Vagina (tissue), 2 donors: ENCODE data around the gene FRMPD4.

Experiments used
- CTCF ChIP-seq, 3 experiments: fragments of 450-650 bp in 2 of 3; fragments of 200-600 bp in 1 of 3; sonication (generic) in 1 of 3; IDR thresholded peaks; one replicate each; pipeline ENCODE4 v1.5.1; 2017 to 2019; ENCODE audit warnings: antibody characterized with exemption in 3 of 3, mild to moderate bottlenecking in 2 of 3, moderate library complexity in 2 of 3
- POLR2A ChIP-seq, 2 donors: fragments of 450-650 bp; IDR thresholded peaks; one replicate each; pipeline ENCODE4 v1.6.1; 2017; ENCODE audit warnings: antibody characterized with exemption in 2 of 2, mild to moderate bottlenecking in 2 of 2, moderate library complexity in 2 of 2
- POLR2AphosphoS5 ChIP-seq, 2 donors: sonication (generic); formaldehyde crosslinking; IDR thresholded peaks; one replicate each; pipeline ENCODE4 v1.9.0; 2017; ENCODE audit warnings: antibody characterized with exemption in 2 of 2, mild to moderate bottlenecking in 2 of 2, low read depth in 1 of 2; ENCODE audit not compliant: insufficient read depth in 1 of 2

GRCh38 chrX:12488220-12488619 lies 349.9 kb downstream of the FRMPD4 start:
- no peak for TF ChIP-seq CTCF (IDR thresholded peaks at IDR 0.05)
- TF ChIP-seq POLR2A (IDR thresholded peaks at IDR 0.05), result no peak
- TF ChIP-seq POLR2AphosphoS5 (IDR thresholded peaks at IDR 0.05; ENCODE audit: insufficient read depth in 1 of 2, low read depth in 1 of 2), result no peak
